ENCODE results near the gene DTD1. TPM values are rescaled to one million over a fixed set of nuclear protein-coding genes. Genes with fewer than 3 reads are reported as not detected.

The DTD1 gene
- total and polyA plus RNA-seq, 2 of the 13 experiments (the other 11 are each of a cell fraction or from before 2014, with no cell fraction given) = 41.2 to 79.3 TPM

GRCh38 chr20:18588574-18588933 lies 700 bp downstream of the DTD1 start (continued):
- TF ChIP-seq ZNF800 (CRISPR knock-in tag; IDR thresholded peaks at IDR 0.05) = peak; percentile 73; the same call in 1 of the 2 replicates
- TF ChIP-seq POGZ (CRISPR knock-in tag; IDR thresholded peaks at IDR 0.05) = 0 out of 2 replicates have a peak, but pooled peaks have one; percentile 35
- 0 out of 2 replicates have a peak, but pooled peaks have one; percentile 58 for TF ChIP-seq ZNF816 (CRISPR knock-in tag; IDR thresholded peaks at IDR 0.05; ENCODE audit: borderline replicate concordance)
- TF ChIP-seq CREB3 (CRISPR knock-in tag; IDR thresholded peaks at IDR 0.05) = 0 out of 2 replicates have a peak, but pooled peaks have one; percentile 10
- TF ChIP-seq ZNF614 (CRISPR knock-in tag; IDR thresholded peaks at IDR 0.05; ENCODE audit: borderline replicate concordance) = 0 out of 2 replicates have a peak, but pooled peaks have one; percentile 8
- no peak for TF ChIP-seq FOXA3 (CRISPR knock-in tag; IDR thresholded peaks at IDR 0.05)
- TF ChIP-seq ZNF136 (CRISPR knock-in tag; IDR thresholded peaks at IDR 0.05; ENCODE audit: low read depth) = 0 out of 2 replicates have a peak, but pooled peaks have one; percentile 50
- TF ChIP-seq SIX4 (CRISPR knock-in tag; IDR thresholded peaks at IDR 0.05) = no peak
- 0 out of 2 replicates have a peak, but pooled peaks have one; percentile 56 for TF ChIP-seq ZNF317 (CRISPR knock-in tag; IDR thresholded peaks at IDR 0.05)
- peak; percentile 29; the same call in 1 of the 2 replicates for TF ChIP-seq NFKB2 (CRISPR knock-in tag; IDR thresholded peaks at IDR 0.05; ENCODE audit: borderline replicate concordance)
- no peak for TF ChIP-seq ZNF589 (CRISPR knock-in tag; conservative IDR thresholded peaks at IDR 0.05)
- no peak for TF ChIP-seq ATF3 (CRISPR knock-in tag; IDR thresholded peaks at IDR 0.05)
- TF ChIP-seq NR0B2 (CRISPR knock-in tag; IDR thresholded peaks at IDR 0.05) = peak; percentile 65; the same call in 1 of the 2 replicates
- 0 out of 2 replicates have a peak, but pooled peaks have one; percentile 15 for TF ChIP-seq ZNF512B (CRISPR knock-in tag; IDR thresholded peaks at IDR 0.05; ENCODE audit: borderline replicate concordance)
- 0 out of 2 replicates have a peak, but pooled peaks have one; percentile 44 for TF ChIP-seq ZNF350 (CRISPR knock-in tag; IDR thresholded peaks at IDR 0.05; ENCODE audit: borderline replicate concordance, low read depth)
- no peak for TF ChIP-seq SPEN (CRISPR knock-in tag; IDR thresholded peaks at IDR 0.05; ENCODE audit: low read depth)
- TF ChIP-seq PHF21A (CRISPR knock-in tag; IDR thresholded peaks at IDR 0.05) = peak; percentile 8; the same call in 1 of the 2 replicates
- peak; percentile 65; the same call in 1 of the 2 replicates for TF ChIP-seq ZNF710 (CRISPR knock-in tag; IDR thresholded peaks at IDR 0.05; ENCODE audit: borderline replicate concordance)
